SK-N-MC (cell line): Measurements from ENCODE around the gene PWWP2B.

Source experiments
- EZH2 ChIP-seq: fragments of 200-600 bp; sonication (generic); IDR thresholded peaks from one replicate; pipeline ENCODE4 v1.6.1; 2017; ENCODE audit warnings: antibody characterized with exemption
- POLR2AphosphoS5 ChIP-seq: IDR thresholded peaks from 2 replicates; pipeline ENCODE4 v1.6.1; 2012; ENCODE audit warnings: mild to moderate bottlenecking, low read depth, low read length, borderline replicate concordance

- no peak for TF ChIP-seq EZH2
- no peak for TF ChIP-seq POLR2AphosphoS5
Measured at GRCh38 chr10:132441818-132442524, 45.0 kb downstream of the PWWP2B start.
